ENCODE data around the gene PAX6. TPM values are rescaled to one million over a fixed set of nuclear protein-coding genes. Genes with fewer than 3 reads are reported as not detected.

Gene PAX6
- total and polyA plus RNA-seq, 12 donors: 0.01 TPM; not detected in 11

GRCh38 chr11:31786996-31787685 is 24.0 kb downstream of the PAX6 start:
- no peaks in the 10 kb centered on the region for H3K9me3 ChIP-seq
- no peak for TF ChIP-seq CTCF (IDR thresholded peaks at IDR 0.05)
- intact Hi-C loops (cut with DNase I): no loop called here
- H3K27ac ChIP-seq: no peak overlapping the region
- no peak for ATAC-seq
- 88% methylated on average over 16 of the region's 16 CpGs for WGBS, 2 donors
- peaks cover 0 to 22% (median 10%) of the 10 kb centered on the region in 7 donors for H3K27me3 ChIP-seq
- H3K4me1 ChIP-seq: no peaks in the 10 kb centered on the region
- no peak overlapping the region for H3K4me3 ChIP-seq
- no peak for DNase-seq
- peaks cover 0 to 10% (median 0%) of the 10 kb centered on the region in 9 donors for H3K36me3 ChIP-seq

- ATAC-seq (no peak), DNase-seq (no peak)
- Histone ChIP-seq H3K4me3 (no peak overlapping the region), H3K9me3 (no peaks in the 10 kb centered on the region), H3K27ac (no peak overlapping the region), H3K4me1 (peaks cover 0 to 7% (median 0%) of the 10 kb centered on the region in 9 donors), H3K27me3 (peaks cover 0 to 2% (median 0%) of the 10 kb centered on the region in 7 donors), H3K36me3 (peaks cover 0 to 10% (median 0%) of the 10 kb centered on the region in 9 donors)
- TF ChIP-seq CTCF (IDR thresholded peaks at IDR 0.05): no peak
- 96 to 99% methylated on average over 2 of the region's 2 CpGs for WGBS, 2 donors
- intact Hi-C loops (cut with DNase I): no loop called here
Observed at GRCh38 chr11:31784611-31785010, 26.5 kb downstream of the PAX6 start.

- no peak for TF ChIP-seq CTCF (IDR thresholded peaks at IDR 0.05)
- H3K4me3 ChIP-seq: no peak overlapping the region
- 96 to 99% methylated on average over 6 of the region's 6 CpGs for WGBS, 2 donors
Observed at GRCh38 chr11:31783252-31783651, 27.9 kb downstream of the PAX6 start.

GRCh38 chr11:31782257-31782656 is 28.9 kb downstream of the PAX6 start:
- peaks cover 0 to 10% (median 0%) of the 10 kb centered on the region in 9 donors for H3K36me3 ChIP-seq
- no peaks in the 10 kb centered on the region for H3K27me3 ChIP-seq
- ATAC-seq: no peak
- TF ChIP-seq CTCF (IDR thresholded peaks at IDR 0.05): no peak
- no peak overlapping the region for H3K27ac ChIP-seq
- 97 to 99% methylated on average over 2 of the region's 2 CpGs for WGBS, 2 donors
- intact Hi-C loops (cut with DNase I): no loop called here
- H3K9me3 ChIP-seq: peaks cover 0 to 5% (median 0%) of the 10 kb centered on the region in 11 donors
- peaks cover 0 to 14% (median 0%) of the 10 kb centered on the region in 9 donors for H3K4me1 ChIP-seq
- DNase-seq: no peak
- no peak overlapping the region for H3K4me3 ChIP-seq

More at GRCh38 chr11:31783252-31783651, 27.9 kb downstream of the PAX6 start:
- Histone ChIP-seq H3K36me3 (peaks cover 0 to 10% (median 0%) of the 10 kb centered on the region in 9 donors), H3K27me3 (no peaks in the 10 kb centered on the region), H3K9me3 (no peaks in the 10 kb centered on the region), H3K27ac (no peak overlapping the region), H3K4me1 (peaks cover 0 to 14% (median 0%) of the 10 kb centered on the region in 9 donors)
- DNase-seq (no peak), ATAC-seq (no peak)
- intact Hi-C loops (cut with DNase I): no loop called here
